GM19240 (cell line): ENCODE data around the gene HDGF.
"Not testable (repeated sequence)": the region's sequence is repeated elsewhere in the genome, so short reads cannot be mapped to it uniquely, and the experiment has no call there.

Source experiments
- DNase-seq: peaks from one replicate; pipeline ENCODE4 v3.0.0; 2011; ENCODE audit warnings: low spot score; ENCODE audit not compliant: insufficient read length

The HDGF gene

DNA sequence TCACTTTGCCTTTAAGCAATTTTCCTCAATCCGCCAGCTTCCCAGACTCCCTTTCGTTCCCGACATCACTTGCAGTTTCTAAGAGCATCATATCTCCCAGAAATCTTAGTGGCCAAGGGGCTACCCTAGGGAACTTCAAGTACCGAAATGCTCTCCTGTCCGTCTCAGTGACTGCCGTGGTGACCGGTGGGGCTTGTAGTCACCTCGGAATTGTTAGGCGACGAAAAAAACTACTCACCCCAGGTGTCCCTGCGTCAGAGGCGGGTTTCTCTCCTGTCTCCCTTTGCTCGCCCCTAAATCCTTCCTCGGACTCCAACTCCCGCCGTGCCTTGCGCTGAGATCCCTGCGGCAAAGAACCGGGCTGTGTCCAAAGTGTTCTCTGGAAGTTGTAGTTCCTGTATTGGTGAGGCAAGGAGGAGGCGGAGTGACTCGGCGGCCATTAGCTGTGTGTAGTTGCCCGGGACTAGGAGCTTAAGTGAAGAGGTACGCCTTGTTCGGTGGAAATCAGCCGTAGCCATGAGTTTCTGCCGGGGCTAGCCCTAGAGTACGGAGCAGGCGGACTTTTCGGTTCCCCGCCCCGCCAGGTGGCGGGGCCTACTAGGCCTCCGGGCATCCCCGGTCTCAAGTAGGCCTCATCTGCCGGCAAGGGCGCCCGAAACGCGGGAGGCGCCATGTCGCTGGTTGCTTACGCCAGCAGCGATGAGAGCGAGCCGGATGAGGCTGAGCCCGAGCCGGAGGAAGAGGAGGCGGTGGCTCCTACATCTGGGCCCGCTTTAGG, 15.8 kb upstream of the HDGF start, which contains the start of gene PRCC:
TSS of gene PRCC (plus strand) at position 435 of the 778 bp plus-strand sequence. CDS start at position 672, 237 bp downstream.
- peak; percentile 91 for DNase-seq

DNA sequence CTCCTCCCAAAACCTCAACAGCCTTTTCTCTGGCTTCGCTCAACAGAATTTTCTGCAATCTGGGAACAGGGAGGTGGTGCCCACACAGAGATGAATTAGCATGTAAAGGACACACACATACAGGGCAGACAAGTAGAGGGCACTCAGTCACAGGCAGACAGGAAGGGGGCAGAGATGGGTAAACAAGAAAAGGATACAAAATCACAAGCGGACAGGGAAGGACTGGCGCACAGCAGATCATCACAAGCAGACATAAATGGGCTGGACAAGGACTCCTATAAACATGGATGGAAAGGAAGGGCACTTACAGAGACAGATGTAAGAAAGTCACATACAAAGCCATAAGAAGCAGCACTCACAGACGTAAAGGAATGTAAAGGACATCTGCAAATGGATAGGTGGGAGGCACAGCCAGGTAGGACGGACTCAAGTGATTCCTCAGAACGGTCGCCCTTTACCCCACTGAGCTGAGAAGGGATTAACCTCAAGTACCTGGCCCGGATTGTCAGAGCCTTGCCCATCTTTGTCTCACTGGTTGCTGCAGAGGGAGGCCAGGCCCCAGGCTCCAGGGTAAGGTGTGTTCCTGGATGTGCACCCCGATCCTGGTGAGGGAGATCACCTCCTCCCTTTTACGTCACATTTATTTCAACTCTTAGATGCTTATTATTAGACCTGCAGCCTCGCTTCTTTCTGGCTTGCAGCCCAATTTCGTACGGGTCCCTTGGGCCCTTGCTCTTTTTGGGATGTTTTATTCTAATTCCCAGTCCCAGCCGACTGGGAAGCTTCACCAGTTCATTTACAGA, 15.0 kb upstream of the HDGF start:
- DNase-seq = no peak

DNA sequence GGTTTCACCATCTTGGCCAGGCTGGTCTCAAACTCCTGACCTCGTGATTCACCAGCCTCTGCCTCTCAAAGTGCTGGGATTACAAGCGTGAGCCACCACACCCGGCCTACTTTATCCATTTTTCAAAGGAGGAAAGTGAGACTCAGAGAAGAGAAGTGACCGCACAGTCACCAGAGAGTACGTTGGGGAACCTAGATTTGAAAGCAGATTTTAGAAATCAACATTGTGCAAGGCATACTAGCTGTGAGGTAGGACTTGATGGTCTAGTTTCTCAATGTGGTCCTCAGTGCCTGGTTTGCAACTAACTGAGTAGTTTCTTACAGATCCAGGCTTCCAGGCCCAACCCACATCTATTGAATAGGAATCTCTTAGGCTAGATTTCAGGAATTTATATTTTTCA, 14.2 kb upstream of the HDGF start:
- no peak for DNase-seq

DNA sequence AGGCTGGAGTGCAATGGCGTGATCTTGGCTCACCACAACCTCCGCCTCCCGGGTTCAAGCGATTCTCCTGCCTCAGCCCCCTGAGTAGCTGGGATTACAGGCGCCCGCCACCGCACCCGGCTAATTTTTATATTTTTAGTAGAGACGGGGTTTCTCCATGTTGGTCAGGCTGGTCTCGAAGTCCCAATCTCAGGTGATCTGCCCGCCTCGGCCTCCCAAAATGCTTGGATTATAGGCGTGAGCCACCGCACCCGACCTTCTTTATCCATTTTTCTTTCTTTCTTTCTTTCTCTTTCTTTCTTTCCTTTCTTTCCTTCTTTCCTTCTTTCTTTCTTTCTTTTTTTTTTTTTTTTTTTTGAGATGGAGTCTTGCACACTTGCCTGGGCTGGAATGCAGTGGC, 13.7 kb upstream of the HDGF start:
- not testable (repeated sequence) for DNase-seq

DNA sequence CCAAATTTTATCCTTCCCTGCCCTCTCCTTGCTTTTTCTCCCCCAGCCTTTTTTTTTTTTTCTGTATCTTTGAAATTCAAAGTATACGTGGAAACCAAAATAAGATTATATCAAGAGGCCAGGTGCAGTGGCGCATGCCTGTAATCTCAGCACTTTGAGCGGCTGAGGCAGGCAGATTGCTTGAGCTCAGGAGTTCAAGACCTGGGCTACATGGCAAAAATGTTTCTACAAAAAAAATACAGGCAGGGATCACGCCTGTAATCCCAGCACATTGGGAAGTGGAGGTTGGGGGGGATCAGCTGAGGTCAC, 9.3 kb upstream of the HDGF start:
- no peak for DNase-seq

DNA sequence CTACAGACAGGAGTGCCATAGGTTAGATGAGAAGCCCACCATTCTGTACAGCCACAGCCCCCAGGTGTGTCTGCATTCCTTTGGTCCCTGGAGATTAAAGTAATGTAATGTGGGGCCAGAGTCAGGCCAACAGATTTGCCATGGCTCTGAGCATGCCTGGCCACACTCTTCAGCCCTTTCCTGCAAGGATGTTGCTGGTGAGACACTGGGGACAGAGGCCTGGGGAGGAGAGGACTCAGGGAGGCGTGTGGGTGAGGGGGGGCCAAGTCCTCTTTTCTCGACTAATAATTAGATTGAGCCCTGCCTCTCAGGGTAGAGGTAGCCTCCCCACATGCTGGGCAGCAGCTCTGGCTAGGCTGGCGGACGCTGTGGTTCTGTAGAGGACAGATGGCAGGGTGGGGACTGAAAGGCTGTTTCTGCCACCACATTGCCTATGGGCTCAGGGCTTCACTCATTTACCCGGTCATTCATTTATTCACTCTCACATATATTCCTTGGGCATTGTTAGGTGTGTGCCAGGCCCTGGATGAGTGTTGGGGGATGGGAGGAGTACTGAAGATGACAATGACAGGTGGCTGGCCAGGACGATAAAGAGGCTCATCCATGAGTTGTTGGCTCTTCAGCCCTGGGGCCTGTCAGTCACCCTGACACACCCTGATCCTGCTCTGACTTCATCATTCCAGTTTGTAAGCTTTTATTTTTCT, 8.8 kb upstream of the HDGF start:
- no peak for DNase-seq

DNA sequence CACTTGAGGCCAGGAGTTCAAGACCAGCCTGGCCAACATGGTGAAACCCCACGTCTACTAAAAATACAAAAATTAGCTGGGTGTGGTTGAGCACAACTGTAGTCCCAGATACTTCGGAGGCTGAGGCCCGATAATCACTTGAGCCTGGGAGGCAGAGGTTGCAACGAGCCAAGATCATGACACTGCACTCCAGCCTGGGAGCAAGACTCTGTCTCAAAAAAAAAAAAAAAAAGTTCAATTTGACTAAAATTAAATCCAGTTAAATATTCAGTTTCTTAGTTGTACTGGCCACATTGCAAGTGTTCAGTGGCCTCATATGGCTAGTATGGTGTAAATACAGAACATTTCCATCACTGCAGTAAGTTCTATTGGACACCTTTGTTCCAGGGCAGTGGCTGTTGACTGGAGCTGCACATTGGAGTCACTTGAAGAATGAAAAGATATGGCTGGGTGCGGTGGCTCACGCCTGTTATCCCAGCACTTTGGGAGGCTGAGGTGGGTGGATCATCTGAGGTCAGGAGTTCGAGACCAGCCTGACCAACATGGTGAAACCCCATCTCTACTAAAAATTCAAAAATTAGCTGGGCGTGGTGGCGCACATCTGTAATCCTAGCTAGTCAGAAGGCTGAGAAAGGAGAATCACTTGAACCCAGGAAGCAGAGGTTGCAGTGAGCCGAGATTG, 6.2 kb upstream of the HDGF start:
- DNase-seq = not testable (repeated sequence)

DNA sequence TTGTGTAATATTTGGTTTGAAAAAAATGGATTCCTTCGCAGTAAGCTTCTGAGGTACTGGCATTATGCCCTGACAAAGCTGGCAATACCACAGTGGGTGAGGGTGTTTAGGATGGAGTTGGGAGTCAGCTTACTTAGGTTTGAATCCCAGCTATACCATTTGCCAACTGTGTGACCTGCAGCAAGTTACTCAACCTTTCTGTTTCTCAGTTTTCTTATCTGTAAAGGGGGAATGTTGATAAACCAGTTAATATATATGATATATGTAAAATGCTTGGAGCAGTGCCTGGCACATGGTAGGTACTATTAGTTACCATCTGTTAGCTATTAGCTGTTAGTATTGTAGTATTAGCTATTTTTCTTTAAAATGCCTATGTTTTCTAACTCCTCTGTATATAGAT, 4.9 kb upstream of the HDGF start:
- DNase-seq = no peak

DNA sequence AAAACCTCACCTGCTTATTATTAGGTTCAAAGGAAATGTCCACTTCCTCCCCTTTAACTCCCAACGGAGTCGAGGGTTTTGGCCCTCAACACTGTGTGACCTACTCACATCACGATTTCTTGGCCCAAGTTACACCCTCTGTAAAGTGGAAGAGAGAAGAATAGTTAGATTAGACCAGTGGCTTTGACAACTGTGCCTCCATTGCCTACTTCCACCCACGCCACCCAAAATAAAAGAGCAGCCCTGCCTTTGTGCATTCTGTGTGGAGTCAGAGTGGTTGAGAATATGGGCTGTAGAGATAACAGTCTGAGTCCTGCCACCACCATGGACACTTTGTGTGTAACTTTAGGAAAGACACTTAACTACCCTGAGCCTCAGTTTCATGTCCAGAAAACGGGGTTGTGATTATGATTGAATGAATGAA, 4.1 kb upstream of the HDGF start:
- no peak for DNase-seq

DNA sequence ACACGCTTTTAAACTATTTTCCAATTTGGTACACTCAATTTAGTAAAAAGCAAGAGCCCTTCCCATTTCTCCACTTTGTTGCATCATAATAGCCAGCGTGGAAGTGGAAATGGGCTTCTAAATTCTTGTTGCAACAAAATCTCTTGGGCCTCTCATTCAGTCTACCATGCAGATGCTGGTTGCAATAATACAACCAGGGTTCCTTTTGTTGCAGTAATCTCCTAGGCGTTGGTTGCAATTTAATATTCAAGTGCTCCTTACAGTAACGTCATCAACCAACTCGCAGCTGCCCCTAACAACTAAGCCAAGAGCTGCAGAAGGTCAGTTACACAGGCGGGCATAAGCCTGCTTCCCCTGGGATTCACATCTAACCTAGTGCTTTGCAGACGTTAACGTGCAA, 2.7 kb upstream of the HDGF start:
- DNase-seq = no peak

DNA sequence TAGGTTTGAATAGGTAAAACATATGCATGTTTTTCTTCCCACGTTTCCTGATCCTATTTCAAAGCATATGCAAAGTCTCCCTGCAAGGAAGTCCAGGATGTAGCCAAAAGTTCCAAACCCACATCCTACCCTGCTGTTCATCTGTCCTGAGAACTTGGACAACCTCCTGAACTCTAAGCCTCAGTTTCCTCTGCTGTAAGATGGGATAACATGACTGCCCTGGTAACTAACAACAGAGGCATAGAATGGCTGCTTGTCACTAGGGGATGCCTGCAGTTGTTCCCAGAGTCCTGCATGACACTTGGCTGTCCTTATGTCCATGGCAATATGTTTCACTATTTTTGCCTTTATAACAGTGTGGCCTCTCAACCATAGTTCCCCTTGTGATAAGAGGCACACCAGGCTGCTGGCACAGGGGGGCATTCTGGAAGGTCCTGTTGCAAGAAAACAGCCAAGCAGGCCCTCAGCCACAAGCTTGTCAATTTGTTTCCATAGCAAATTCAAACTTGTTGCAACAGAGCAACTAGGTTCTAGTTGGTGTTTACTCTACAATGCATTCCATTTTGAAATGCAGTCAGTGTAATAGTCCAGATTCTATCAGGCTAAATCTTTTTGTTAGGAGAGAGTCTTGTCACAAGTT, 1.5 kb upstream of the HDGF start:
- DNase-seq = no peak

DNA sequence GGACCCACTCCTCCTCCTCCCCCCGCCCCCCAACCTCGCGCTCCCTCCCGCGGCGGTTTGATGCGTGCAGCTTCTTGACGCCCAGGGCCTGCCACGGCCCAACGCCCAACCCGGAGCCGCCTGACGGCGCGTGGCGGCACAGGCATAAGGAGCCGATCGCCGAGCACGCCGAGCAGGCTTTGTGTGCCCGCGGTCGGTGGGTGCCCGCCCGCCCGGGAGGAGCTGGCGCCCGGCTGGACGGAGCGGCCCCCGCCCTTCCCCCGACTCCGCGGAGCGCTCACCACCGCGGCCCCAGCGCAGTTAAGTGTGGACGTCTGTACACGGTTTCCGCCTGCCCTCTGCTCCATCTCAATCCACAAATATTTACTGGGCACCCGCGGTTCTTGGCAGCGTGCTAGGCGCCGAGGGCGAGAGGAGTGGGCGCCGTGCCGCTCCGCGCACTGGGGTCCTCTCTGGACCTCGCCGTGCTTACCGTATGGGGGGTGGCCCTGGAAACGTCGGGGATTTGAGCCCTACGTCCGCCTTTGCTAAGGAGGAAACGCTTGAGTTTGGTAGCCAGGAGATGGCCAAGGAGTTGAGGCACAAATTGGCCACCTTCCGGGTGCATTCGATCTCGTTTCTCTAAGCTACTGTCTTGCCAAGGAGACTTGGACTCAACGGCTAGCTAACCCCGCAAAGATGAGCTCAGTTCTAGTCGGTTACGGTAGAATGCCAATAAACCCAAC, 444 bp upstream of the HDGF start:
- DNase-seq = peak; percentile 91

DNA sequence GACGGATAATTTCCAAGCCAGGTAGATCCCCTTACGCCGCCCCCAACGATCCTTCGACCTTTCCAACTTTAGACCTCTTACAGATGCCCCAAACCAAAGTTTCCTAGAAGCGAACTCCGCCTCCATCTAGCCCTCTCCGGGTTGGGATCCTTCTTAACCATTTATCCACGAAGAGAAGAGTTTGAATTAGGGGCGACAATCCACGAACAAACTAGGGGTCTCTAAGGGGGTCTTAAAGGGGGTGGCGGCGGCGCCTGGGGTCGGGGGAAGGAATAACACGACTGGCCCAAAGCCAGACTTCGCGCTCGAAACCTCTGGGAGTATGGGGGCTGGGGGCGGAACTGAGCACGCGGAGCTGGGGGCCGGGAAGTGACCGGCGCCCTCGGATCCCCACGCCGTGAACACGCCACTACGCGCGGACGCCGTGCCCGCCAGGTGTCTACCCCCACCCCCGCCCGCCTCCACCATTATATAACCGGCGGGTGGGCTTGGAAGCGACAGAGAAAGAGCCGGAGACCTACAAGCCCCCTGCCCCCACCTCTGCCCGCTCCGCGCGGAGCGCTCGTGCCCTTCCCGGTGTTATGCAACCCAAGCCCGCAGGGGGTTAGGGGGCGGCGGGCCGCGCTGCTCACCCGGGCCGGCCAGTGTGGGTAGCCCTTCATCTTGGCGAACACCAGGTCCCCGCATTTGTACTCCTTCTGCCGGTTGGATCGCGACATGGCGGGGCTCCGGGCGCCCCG, 594 bp downstream of the HDGF start:
- no peak for DNase-seq

DNA sequence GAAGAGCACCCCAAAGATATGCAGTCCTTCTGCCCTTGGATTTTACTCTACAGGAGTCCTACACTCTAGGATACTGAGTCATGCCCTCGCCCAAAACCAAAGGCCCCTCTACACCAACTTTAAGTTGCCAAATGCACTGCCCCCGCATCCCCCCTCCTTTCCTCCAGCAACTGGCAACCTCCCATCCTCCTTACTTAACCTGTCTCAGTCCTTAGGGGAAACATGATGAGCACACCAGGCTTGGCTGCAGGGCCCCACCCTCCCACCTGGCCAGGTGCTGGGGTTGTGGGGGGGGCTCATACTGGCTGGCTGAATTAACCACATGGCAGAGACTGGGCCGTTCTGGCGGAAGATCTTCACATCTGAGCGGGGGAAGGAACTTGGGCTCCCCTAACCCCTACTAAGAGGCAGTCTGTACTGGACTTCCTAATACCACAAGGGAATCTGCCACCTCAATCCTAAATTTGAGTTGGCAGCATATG, 1.2 kb downstream of the HDGF start:
- DNase-seq = no peak

DNA sequence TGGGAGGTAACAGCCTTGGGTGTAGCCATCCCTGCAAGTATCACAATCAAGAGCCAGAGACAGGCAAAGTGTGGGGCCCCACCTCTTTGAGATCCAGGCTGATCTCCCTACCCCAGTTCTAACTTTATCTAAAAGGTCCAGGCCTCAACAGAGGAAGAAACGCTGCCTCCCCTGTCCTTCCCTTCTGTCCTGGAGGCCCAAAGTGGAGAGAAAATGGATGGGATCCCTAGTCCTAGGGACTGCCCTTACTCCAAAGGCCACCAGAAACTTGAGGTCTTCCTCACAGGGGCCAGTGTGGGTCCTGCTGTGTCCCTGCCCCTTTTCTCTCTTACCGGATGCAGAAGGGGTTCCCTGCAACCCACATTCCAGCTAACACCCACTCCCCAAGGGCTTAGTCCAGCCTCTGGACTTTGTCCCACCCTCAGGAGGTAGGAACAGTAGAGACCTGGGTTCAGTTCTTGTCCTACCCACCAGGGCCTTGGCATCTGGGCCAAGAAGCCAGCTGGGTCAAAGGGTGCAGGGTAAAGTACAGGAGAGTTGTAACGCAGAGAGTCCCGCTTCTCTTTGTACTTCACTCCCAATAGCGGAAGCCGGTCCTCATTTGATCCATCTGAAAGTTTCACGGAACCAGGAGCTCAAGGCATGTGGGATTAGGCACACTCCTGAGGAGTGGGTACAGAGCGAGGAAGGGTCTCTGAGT, 1.9 kb downstream of the HDGF start:
- no peak for DNase-seq

DNA sequence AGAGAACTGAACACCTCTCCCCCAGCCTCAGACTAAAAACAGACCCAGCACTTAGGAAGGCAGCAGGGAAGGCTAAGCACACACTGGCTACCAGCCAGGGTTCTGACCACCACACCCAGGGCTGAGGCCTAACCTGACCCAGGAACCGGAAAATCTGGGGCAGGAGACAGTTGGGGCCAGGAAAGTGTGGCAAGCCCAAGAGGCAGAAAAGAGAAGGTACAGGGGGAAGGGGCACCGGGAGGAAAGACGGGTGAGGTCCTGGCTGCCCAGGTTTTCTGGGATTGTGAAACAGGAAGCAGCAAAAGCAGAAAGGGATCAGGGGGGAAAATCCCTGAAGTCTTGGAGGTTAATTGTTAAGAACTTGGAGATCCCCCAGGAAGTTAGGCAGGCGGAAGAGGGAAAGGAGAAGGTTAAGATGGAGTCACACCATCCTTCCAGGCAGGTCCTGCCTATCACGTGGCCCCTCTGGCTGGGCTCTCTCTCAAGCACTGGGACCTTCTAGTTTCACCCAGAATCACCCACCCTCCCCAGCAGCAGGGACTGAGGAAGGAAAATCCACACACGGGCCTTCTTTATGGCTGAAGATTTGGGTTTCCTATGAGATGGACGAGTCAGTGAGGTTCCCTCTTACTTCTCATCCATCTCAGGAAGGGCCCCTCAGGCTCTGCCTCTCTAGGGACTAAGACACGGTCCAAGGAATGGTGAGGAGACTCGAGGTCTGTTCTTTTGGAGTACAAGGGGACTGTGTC, 2.6 kb downstream of the HDGF start:
- no peak for DNase-seq

DNA sequence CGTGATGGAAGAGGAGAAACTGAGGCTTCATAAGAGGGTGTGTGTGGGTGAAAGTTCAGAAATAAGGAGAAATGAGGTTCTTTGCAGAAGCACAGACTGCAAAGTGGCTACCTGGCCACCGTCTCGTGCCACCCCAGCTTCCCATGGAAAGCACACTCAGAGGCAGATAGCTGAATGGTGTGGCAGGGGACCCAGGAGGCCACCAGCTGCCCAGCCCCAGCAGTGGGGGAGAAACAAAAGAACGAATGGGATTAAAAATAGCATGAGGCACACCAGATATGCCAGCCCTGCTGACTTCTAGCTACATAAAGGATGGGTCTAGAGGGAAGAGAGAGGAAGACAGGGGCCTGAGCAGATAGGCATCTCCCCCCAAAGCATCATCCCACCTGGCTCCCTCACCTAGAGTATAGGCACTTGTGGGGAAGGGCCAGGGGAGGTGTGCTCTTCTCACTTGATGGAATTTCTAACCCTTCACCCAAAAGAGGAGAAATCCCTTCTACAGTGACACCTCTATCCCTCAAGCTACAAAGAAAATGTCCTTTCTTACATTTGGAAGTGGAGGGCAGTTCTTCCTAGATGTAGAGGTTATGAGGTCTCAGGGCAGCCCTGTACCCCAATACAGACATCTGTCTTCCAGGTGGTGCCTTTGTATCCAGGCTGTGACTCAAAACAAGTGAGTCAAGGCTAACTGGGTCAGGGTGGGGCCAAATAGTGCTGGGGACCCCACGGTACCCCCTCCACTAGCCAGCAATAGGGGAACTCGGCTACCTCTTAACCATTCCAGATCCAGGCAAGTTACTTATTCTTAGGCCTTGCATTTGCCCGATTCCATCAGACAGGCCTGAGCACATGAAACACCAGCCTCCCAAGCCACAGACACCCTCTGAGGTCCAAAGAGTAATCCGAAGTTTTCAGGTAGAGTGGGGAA, 3.5 kb downstream of the HDGF start:
- DNase-seq = no peak
